Measurements from ENCODE around the gene TLE3. TPM values are rescaled to one million over a fixed set of nuclear protein-coding genes. Genes with fewer than 3 reads are reported as not detected.

Gene TLE3
- total RNA-seq, 3 donors from 2014 or later = 115 to 153 (median 139) TPM

DNA sequence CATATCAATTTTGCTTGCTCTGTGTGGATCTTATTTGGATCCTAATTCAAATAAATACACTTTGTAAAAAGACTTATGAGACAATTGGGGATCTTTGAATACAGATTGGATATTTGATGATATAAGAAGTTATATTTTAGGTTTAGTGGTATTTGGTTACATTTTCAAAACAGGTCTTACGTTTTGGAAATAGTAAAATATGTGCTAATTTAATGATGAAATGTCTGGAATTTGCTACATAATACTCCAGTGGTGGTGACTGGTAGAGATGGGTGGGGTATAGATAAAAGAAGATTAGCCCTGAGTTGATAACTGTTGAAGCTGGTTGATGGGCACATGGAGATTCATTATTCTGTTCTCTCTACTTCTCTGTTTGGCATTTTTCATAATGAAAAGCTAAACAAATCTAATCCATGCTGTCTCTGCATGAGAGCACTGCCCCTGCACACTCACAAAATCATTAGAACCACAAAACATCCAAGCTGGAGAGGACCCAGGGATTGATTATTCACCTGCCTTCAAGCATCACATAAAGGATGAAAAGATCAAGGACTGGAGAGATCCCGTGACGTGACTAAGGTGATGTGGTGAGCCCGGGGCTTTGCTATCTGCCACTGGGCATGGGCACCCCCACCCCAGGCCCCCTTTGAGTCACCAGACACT, 58.9 kb downstream of the TLE3 start:
- Mint-ChIP-seq H3K4me3 (no peak overlapping the region), H3K27me3 (ENCODE audit: low read depth) (no peaks in the 10 kb centered on the region), H3K36me3 (ENCODE audit: insufficient read depth) (peaks cover 2% of the 10 kb centered on the region), H3K4me1 (ENCODE audit: low read depth) (no peaks in the 10 kb centered on the region), H3K9me3 (no peaks in the 10 kb centered on the region)
- DNase-seq = no peak
- ATAC-seq = no peak

DNA sequence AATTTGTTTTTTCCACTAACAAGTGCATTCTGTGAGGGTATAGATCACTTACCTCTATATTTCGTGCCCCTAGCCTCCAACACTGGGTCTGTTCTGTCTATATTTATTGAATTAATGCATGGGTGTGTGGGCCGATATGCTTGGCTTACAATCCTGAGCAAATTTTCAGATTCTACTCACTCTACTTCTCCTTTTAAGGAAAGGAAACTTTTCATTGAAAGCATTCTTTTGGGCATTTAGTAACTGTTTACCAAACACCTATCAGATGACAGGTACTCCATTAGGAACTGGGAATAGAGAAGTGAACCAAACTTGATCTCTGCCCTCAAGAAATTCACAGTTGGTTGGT, 60.5 kb downstream of the TLE3 start:
- Mint-ChIP-seq H3K36me3 (ENCODE audit: insufficient read depth) (no peaks in the 10 kb centered on the region), H3K9me3 (no peaks in the 10 kb centered on the region), H3K27me3 (ENCODE audit: low read depth) (no peaks in the 10 kb centered on the region), H3K4me3 (no peak overlapping the region), H3K4me1 (ENCODE audit: low read depth) (no peaks in the 10 kb centered on the region)
- ATAC-seq = no peak
- DNase-seq = no peak

DNA sequence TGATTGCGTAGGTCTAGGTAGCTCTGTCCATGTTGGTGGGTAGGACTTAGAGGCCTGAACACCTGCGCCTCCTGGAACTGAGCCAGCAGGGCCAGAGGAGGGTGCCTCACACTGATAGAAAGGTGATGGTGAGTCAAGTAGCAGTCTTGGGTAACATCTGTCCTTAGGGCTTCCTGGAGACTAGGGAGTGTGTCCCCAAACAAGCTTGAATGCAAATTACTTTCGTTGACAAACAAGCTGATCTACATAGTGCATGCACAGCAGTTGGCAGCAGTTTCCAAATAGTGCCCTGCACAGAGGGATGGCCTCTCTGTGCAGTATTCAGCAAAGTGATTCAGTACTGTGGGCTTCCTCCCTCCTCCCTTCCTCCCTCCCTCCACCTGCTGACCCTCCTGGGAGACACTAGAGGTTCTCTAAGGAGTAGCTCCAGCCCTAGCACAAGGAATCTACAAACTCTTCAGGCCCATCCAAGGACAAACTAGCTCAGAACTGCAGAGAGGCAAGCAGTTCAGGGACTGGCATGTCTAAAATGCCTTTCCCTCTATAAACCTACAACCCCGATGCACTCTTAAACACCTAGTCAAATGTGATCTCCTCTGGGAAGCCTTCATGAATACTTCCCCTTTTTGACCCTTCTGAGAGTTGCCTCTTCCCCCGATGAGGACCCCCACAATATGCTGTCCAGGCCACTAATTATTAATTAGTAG, 61.0 kb downstream of the TLE3 start:
- H3K4me3 Mint-ChIP-seq = no peak overlapping the region
- ATAC-seq (no peak), DNase-seq (no peak)
- no peaks in the 10 kb centered on the region for H3K4me1 Mint-ChIP-seq (ENCODE audit: low read depth)
- H3K27me3 Mint-ChIP-seq (ENCODE audit: low read depth) = no peaks in the 10 kb centered on the region
- no peaks in the 10 kb centered on the region for H3K36me3 Mint-ChIP-seq (ENCODE audit: insufficient read depth)
- H3K9me3 Mint-ChIP-seq = no peaks in the 10 kb centered on the region

DNA sequence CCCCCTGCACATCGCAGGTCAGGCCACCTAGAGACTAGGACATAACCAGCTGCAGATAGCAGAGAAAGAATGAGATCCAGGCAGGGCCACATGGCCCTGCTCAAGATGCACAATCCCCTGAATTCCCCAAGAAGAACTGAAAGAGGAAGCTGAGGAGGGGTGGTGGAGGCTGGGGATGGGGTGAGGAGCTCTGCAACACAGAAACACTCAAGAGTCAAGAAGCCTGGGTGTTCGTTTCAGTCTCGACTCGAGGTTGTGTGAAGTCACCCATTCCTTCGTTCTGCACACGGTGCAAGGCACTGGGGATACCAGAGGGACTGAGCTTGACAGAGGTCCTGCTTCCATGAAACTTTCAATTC, 62.0 kb downstream of the TLE3 start:
- Mint-ChIP-seq H3K36me3 (ENCODE audit: insufficient read depth) (no peaks in the 10 kb centered on the region), H3K27me3 (ENCODE audit: low read depth) (no peaks in the 10 kb centered on the region), H3K4me1 (ENCODE audit: low read depth) (no peaks in the 10 kb centered on the region), H3K4me3 (no peak overlapping the region), H3K9me3 (no peaks in the 10 kb centered on the region)
- DNase-seq = no peak
- ATAC-seq = no peak

DNA sequence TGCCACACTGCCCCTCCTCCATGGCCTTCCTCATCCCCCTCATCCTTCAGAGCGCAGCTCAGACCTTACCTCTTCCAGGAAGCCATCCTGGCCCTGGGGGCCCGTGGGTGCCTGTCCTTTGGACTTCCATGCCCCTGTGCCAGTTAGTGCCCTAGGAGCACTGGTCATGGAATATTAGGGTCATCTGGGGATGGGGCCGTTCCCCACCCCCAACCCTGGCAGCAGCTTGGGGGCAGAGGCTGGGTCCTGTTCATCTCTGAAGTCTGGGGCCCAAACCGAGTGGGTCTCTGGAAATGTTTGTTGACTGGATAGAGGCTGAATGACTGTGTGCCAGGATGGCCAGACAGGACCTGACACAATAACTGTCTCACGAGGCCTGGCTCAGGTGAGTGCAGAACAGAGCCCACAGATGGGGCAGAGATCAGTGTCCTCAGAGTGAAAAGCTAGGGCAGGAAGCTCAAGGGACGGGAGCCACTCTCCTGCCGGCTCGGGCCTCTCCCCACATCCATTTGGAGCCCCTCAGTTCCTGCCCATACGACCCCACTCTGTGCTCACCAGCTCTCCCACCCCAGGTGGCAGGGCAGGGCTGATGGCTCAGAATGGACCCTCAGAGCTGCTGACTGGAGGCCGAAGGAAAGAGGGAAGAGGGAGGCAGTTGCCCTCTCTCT, 62.5 kb downstream of the TLE3 start:
- Mint-ChIP-seq H3K27me3 (ENCODE audit: low read depth) (no peaks in the 10 kb centered on the region), H3K4me3 (no peak overlapping the region), H3K9me3 (no peaks in the 10 kb centered on the region), H3K36me3 (ENCODE audit: insufficient read depth) (no peaks in the 10 kb centered on the region), H3K4me1 (ENCODE audit: low read depth) (no peaks in the 10 kb centered on the region)
- ATAC-seq (no peak), DNase-seq (no peak)

DNA sequence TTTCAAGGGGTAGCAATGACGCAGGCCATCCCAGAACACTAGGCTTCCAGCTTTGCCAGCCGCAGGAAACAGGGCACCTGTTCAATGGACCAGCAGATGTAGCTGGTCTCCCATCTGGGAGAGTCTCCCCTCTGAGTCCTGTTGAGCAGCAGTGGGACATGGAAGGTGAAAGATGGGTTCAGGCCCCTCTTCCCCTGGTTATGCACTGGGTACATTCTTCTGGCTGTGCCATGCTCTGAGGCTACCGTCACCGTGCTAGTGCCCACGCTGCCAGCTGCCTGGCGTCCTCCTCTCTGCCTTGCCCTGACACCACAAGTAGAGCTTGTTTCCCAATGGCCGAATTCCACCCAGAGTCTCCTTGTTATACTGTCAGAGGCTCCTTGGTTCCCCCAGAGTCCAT, 63.1 kb downstream of the TLE3 start:
- H3K4me1 Mint-ChIP-seq (ENCODE audit: low read depth) = no peaks in the 10 kb centered on the region
- H3K27me3 Mint-ChIP-seq (ENCODE audit: low read depth) = no peaks in the 10 kb centered on the region
- H3K9me3 Mint-ChIP-seq = no peaks in the 10 kb centered on the region
- ATAC-seq = no peak
- H3K4me3 Mint-ChIP-seq = no peak overlapping the region
- no peaks in the 10 kb centered on the region for H3K36me3 Mint-ChIP-seq (ENCODE audit: insufficient read depth)
- DNase-seq = no peak

DNA sequence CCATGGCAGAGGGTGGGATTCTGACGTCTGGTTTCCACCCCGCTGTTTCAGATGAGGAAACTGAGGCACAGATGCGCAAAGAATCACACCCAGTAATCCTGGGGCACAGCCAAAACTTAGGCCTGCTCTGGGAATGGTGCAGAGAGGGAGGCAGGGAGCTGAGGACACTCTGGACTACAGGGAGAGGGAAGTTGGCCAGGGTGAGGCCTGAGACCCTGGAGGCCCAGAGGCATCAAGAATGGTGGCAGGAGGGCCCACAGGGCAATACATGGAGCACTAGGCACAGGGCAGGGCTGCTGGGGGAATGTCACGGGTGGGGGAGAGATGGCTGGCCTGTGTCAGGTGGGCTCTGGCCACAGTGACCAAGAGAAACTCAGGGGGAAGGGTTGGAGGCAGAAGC, 63.6 kb downstream of the TLE3 start:
- H3K9me3 Mint-ChIP-seq = no peaks in the 10 kb centered on the region
- no peak for DNase-seq

DNA sequence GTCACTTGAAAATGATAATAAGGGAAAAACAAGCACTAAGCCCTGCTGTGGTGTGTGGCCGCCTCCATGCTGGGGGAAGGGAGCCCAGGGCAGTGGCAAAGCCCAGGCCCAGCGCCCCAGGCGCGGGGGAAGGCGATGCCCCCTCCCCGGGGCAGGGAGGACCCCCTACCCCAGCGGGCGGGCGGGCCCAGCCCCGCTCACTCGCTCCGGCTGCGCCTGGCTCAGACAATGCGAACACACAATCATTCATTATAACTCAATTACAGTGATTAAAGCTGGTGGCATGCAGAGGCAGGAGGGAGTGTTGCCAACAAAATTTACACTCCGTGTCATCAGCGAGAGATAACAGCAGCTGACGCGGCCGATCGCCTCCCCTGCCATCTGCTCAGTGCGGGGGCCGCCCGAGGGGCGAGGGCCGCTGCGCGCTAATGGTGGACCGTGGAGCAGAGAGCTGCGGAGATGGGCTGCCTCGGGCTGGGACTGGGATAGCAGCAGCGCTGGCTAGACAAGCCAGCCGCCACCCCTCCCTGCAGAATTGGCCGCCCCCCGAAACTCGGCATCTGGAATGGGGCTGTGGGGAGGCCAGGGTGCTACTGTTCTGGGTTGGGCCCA, 64.1 kb downstream of the TLE3 start:
- H3K4me1 Mint-ChIP-seq (ENCODE audit: low read depth) = no peaks in the 10 kb centered on the region
- H3K27me3 Mint-ChIP-seq (ENCODE audit: low read depth) = no peaks in the 10 kb centered on the region
- H3K9me3 Mint-ChIP-seq = no peaks in the 10 kb centered on the region
- no peak overlapping the region for H3K4me3 Mint-ChIP-seq
- DNase-seq (no peak), ATAC-seq (no peak)
- H3K36me3 Mint-ChIP-seq (ENCODE audit: insufficient read depth) = no peaks in the 10 kb centered on the region

More for the DNA sequence above, 63.6 kb downstream of the TLE3 start:
- no peak for ATAC-seq
- H3K36me3 Mint-ChIP-seq (ENCODE audit: insufficient read depth) = no peaks in the 10 kb centered on the region
- no peaks in the 10 kb centered on the region for H3K27me3 Mint-ChIP-seq (ENCODE audit: low read depth)
- H3K4me3 Mint-ChIP-seq = no peak overlapping the region
- no peaks in the 10 kb centered on the region for H3K4me1 Mint-ChIP-seq (ENCODE audit: low read depth)

DNA sequence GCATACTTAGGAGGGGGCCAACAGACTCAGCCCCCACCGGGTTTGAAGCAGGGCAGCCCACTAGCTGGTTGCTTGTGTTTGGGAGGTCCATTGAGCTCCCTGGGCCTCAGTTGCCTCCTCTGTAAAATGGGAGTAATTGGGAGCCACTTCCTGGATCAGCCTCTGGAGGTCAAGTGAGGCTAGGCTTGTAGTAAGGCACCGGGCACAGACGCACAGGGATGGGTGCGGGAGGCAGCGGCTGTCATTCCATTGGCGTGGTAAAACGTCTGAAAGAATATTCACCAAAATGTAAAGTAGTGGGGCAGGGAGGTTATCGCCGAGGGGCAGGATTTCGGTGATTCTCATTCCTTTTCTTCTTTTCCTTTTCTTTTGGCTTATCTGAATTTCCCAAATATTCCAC, 64.6 kb downstream of the TLE3 start:
- H3K27me3 Mint-ChIP-seq (ENCODE audit: low read depth) = no peaks in the 10 kb centered on the region

DNA sequence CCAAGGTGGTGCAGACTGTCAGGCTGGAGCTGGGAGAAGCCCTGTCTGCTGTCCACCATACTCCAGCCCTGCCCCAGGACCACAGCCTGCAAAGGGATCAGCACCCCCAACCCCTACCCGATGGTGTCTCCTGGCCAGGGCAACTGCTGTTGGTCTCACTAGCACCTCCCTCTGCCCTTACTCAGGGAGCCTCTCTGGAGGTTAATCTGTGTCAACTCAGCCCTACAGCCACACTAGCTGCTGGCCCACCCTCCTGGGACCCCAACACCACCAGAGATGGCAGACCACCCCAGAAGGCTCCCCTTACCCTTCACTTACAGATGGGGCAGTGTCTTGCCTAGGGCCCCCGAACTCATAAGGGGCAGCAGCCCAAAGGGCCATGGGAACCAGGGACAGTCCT, 65.2 kb downstream of the TLE3 start:
- H3K4me3 Mint-ChIP-seq = no peak overlapping the region
- H3K9me3 Mint-ChIP-seq = no peaks in the 10 kb centered on the region
- ATAC-seq (no peak), DNase-seq (no peak)
- no peaks in the 10 kb centered on the region for H3K36me3 Mint-ChIP-seq (ENCODE audit: insufficient read depth)
- no peaks in the 10 kb centered on the region for H3K4me1 Mint-ChIP-seq (ENCODE audit: low read depth)
- H3K27me3 Mint-ChIP-seq (ENCODE audit: low read depth) = no peaks in the 10 kb centered on the region

More for the DNA sequence above, 64.6 kb downstream of the TLE3 start:
- Mint-ChIP-seq H3K9me3 (no peaks in the 10 kb centered on the region), H3K4me3 (no peak overlapping the region), H3K36me3 (ENCODE audit: insufficient read depth) (no peaks in the 10 kb centered on the region), H3K4me1 (ENCODE audit: low read depth) (no peaks in the 10 kb centered on the region)
- DNase-seq = no peak
- ATAC-seq = no peak

DNA sequence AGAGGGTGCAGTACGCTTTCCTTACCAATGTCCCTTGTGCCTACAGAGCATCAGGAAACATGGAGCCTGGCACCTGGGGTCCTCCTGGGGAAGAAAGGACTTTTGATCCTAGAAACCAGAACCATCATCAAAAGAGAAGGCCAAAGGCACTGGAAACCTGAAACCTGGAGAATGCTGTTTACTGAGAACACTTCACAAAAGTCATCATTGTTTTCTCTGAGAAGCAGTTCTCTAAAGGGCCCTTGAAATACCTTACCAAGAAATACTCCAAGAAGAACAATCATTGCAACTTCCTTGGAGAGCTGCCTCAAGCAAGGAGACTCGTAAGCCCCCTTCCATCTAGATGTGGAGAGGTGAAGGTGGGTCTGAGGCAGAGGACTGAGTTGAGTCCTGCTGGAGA, 66.0 kb downstream of the TLE3 start:
- Mint-ChIP-seq H3K4me3 (no peak overlapping the region), H3K36me3 (ENCODE audit: insufficient read depth) (no peaks in the 10 kb centered on the region), H3K4me1 (ENCODE audit: low read depth) (no peaks in the 10 kb centered on the region), H3K27me3 (ENCODE audit: low read depth) (no peaks in the 10 kb centered on the region), H3K9me3 (no peaks in the 10 kb centered on the region)
- ATAC-seq = no peak
- DNase-seq = no peak

DNA sequence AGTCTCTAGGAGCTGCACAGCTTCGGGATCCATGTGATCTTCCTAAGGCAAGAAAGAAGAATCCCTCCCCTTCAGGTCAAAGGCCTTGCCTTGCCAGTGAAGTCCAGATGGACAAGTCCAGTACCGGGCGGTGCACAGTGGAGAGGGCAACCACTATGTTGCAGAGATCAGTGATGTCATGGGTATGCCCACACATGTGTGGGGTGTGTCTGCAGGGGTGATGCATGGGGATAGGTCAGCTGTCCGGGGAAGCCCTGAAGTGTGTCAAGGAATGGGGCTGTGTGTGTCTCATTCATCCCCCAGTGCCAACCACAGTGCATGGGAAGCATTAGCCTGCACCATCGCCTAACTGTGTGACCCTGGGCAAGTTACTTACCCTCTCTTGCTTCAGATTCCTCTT, 66.5 kb downstream of the TLE3 start:
- no peaks in the 10 kb centered on the region for H3K9me3 Mint-ChIP-seq
- ATAC-seq (no peak), DNase-seq (no peak)
- H3K4me1 Mint-ChIP-seq (ENCODE audit: low read depth) = no peaks in the 10 kb centered on the region
- no peaks in the 10 kb centered on the region for H3K27me3 Mint-ChIP-seq (ENCODE audit: low read depth)
- no peaks in the 10 kb centered on the region for H3K36me3 Mint-ChIP-seq (ENCODE audit: insufficient read depth)
- H3K4me3 Mint-ChIP-seq = no peak overlapping the region

DNA sequence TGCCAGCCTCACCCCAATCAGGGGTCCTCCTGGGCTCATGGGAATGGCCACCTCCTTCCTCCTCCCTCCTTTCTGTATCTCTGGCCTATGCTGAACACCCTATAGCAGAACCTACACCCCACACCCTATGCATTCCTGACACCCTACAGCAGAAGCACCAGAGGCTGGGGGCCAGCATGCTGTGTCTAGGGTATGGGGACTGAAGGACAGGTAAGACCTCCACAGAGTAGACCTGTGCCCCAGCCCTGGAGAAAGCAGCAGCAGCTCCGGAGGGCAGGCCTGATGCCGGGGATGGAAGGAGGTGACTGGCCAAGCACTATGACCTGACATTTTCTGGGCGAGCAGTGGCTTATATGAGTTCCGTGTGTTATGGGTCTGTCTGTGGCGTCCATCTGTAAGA, 66.9 kb downstream of the TLE3 start:
- H3K27me3 Mint-ChIP-seq (ENCODE audit: low read depth) = no peaks in the 10 kb centered on the region
- no peak overlapping the region for H3K4me3 Mint-ChIP-seq
- H3K36me3 Mint-ChIP-seq (ENCODE audit: insufficient read depth) = no peaks in the 10 kb centered on the region
- ATAC-seq = no peak
- H3K9me3 Mint-ChIP-seq = no peaks in the 10 kb centered on the region
- DNase-seq = no peak
- H3K4me1 Mint-ChIP-seq (ENCODE audit: low read depth) = no peaks in the 10 kb centered on the region

DNA sequence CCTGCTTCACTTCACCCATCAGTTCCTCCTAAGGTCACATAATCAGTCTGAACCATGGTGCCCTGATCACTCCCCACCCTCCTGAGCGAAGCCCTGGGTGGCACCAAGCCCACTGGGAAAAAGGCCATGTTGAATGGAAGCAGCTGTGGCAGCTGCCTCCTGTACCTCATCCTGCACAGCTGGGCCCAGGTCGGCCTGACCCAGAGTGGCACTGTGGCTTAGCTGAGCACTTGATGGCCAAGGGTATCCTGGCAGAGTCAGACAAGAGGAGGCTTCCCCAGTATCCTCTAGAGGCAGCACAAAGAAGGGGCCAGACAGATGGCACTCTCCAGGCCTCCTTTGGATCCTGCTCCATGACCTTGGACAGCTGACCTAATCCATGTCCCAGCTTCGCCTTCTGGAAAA, 68.4 kb downstream of the TLE3 start:
- no peak for ATAC-seq
- no peak for DNase-seq
- no peaks in the 10 kb centered on the region for H3K27me3 Mint-ChIP-seq (ENCODE audit: low read depth)

DNA sequence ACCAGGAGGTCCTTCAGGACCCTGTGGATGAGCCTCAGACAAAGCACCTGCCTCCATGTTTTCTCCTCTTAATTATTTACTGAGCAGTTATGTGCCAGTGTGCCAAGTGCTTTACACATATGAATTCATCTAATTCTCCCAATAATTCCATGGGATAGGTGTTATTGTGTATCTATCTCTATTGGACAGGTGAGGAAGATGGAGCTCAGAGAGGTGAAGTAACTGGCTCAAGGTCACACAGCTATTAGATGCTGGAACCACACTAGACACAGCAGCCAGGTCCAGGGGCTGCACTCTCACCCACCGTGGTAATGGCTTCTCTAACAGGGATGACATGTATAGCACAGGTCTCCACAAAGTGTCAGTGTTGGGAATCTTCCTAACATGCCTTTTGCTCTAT, 70.2 kb downstream of the TLE3 start:
- DNase-seq (no peak), ATAC-seq (no peak)
- no peaks in the 10 kb centered on the region for H3K27me3 Mint-ChIP-seq (ENCODE audit: low read depth)
- H3K36me3 Mint-ChIP-seq (ENCODE audit: insufficient read depth) = no peaks in the 10 kb centered on the region
- no peak overlapping the region for H3K4me3 Mint-ChIP-seq
- no peaks in the 10 kb centered on the region for H3K9me3 Mint-ChIP-seq
- peaks cover 18% of the 10 kb centered on the region for H3K4me1 Mint-ChIP-seq (ENCODE audit: low read depth)

More for the DNA sequence above, 68.4 kb downstream of the TLE3 start:
- no peak overlapping the region for H3K4me3 Mint-ChIP-seq
- peaks cover 2% of the 10 kb centered on the region for H3K4me1 Mint-ChIP-seq (ENCODE audit: low read depth)
- no peaks in the 10 kb centered on the region for H3K9me3 Mint-ChIP-seq
- no peaks in the 10 kb centered on the region for H3K36me3 Mint-ChIP-seq (ENCODE audit: insufficient read depth)

Data from activated T-cell treated with anti-CD3 and anti-CD28 coated beads, Interleukin-2, amount 50 U/mL, for 4 hours (primary cell).